Activated T-cell treated with anti-CD3 and anti-CD28 coated beads, Interleukin-2, amount 50 U/mL, for 48 hours (primary cell): ENCODE data around the gene RHBDL1.

Source experiments
- DNase-seq, 2 experiments: peaks; one replicate each; pipeline ENCODE4 v3.0.0-alpha.2; 2020

RHBDL1 gene

DNA sequence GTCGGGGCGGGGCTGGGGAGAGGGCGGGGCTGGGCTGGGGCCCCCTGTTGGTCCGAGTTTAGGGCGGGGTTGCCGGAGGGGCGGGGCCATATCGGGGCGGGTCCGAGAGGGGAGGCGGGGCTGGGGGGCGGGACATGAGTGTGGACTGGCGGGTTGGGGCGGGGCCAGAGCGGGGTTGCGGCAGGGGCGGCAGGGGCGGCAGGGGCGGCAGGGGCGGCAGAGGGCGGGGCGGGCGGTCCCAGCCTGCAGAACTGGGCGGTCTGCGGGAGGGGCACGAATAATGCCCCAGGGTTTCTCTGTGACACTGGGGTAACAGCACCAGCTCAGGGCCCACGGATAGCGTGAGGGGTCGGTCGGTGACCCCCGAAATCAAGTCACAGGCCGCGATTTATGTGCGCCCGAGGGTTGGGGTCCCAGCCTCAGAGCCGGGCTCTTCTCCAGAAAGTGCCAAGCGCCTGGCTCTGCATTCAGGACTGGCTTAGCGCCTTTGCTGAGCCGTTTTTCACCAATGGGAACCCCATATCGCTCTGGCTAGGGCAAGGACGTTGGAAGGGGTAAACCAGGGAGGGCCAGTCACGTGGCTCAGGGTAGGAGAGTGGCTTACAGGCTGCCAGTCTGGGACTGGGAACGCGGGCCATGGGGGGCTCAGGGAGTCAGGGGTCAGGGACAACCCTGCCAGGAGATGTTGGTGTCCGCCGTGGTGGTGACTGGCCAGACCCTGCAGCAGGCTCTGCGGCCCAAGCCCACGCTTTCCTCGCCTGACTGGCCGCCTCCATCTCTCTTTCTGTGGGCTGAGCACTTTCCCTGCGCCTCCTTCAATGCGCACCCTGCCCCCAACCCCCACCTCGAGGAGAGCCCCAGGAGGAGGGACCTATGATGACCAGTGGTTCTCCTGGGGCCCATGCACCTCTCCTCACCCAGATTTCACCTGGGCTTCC is 38.1 kb upstream of the RHBDL1 start:
- peak; percentile 91 to 92 for DNase-seq

DNA sequence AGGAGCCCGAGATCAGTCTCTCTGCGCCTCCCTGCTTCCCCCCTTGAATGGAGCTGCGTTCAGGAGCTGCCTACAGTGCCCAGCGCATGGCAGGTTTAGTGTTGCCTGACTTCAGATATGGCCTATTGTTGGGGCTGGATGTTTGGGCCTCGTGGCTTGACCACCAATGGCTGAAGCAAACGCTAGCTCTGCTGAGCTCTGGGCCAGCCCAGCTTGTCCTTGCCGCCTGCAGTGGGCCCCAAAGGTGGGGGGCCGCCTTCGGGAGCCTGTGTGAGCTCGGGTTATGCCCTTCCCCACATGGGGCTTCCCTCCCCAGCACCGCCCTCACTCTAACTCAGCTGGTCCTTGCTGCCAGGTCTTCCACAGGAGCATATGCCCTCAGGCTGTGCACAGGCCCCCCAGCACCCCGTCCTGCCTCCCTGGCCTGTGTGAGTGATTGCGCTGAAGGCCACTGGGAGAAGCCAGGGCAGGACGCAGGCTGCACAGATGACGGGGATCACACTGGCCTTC is 37.4 kb upstream of the RHBDL1 start:
- DNase-seq, result no peak

DNA sequence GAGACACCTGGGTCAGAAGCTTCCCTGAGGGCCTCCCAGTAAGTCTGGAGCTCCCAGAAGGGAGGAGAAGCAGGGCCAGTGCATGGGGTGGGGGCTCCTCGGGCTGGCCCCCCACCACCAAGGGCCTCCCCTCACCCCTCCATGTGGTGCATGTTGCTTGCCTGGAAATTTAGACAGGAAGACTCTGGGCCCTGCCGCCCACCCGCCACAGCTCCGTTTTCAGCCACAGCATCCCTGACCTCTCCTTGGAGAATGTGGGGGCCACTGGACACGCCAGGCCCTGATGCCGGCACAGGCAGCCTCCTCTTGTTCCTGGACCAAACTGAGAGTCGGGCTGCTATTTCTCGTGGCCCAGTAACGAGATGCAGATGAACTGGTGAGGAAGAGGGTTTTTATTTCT is 36.6 kb upstream of the RHBDL1 start:
- no peak for DNase-seq

DNA sequence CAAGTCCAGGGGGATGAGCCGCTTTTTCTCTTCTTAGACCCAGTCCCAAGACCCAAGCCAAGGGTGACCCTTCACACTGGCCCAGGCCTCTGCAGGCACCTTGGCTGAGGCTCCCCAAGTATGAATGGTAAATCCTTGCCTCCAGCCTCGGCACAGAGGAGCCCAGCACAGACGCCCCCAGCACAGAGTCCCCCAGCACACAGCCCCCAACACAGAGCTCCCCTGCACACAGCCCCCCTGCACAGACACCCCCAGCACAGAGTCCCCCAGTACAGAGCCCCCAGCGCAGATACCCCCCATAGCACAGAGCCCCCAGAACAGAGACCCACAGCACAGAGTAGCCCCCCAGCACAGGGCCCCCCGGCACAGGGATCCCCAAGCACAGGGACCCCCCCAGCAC is 34.9 kb upstream of the RHBDL1 start:
- no peak for DNase-seq

DNA sequence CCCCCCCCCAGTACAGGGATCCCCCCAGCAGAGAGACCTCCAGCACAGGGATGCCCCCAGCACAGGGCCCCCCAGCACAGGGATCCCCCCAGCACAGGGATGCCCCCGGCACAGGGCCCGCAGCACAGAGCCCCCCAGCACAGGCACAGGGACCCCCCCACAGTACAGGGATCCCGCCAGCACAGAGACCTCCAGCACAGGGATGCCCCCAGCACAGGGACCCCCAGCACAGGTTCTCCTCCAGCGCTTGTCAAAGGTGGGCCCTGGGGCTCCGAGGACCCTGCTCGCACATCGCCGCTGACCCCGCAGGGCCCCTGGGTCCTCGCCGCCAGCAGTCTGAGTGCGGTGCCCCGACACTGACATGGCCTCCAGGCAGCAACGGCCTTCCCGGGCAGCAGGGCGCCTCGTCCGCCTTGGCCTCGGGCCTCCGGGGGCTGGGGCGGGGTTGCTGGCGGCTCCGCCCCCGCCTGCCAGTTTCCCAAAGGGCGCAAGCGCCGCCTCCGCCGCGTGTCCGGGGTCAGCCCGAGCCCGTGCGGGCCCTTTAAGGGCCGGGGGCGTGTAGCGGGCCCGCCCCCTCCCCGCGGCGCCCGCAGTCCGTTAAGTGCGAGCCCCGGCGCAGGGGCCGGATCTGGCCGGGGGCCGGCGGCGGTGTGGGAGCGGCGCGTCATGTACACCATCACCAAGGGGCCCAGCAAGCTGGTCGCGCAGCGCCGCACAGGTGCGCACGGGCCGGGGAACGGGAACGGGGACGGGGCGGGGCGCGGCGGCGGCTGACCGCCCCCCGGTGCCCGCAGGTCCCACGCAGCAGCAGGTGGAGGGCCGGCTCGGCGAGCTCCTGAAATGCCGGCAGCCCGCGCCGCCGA is 33.9 kb upstream of the RHBDL1 start, which contains the start of gene MCRIP2:
TSS of gene MCRIP2 (plus strand) at position 503 of the 863 bp plus-strand sequence. CDS start at position 667, 164 bp downstream.
- DNase-seq, result peak; percentile 84 to 90

DNA sequence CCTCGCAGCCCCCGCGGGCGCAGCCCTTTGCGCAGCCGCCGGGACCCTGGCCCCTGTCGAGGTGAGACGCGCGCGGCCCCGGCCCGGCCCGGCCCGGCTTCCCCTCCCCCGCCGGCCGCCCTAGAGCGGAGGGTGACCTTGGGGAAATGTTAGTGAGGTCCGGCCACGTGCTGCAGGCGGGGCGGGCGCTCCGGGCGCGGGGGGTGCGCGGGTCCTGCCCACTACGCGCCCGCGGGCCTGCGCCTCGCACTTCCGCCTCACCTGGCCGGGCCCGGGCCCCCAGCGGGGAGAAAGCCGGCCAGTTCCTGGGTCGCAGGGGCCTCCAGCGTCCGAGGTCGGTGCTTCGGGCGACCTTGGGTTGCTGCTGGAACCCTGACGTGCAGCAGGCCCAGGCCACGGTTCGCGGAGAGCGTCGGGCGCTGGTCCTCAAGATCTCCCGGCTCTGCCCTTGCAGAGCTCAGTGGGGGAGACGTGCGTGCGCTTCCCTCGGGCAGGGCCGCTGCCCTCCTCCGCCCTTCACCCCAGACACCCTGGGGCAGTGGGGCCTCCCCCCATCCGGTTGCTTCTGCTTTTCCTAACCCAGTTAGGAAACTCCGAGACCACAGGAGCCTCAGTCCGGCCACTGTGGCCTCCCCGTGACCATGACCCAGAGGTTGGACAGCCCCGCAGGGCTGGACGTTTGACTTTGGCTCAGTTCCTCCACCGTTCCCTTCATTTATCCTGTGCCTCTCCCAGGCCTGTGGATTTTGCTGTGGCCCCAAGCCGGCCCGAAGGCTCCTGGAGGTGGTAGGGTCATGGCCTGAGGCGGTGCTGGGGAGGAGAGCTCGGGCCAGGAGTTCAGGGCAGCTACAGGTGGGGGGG is 33.1 kb upstream of the RHBDL1 start:
- DNase-seq, result peak; percentile 63 to 67

DNA sequence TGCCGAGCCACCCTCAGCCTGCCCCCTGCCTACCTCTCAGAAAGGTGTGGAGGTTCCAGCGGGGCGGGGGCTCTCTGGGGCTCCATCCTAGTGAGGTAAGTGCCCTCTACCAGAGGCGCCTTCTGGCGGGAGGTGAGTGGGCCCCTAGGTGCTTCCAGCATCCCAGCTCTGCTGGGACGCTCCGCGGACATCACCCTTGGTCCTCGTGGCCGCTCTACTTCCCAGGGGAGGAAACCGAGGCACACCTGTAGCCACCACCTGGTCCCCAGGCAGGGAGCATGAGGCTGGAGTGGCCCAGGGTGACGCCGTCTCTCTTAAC is 32.5 kb upstream of the RHBDL1 start:
- no peak for DNase-seq

DNA sequence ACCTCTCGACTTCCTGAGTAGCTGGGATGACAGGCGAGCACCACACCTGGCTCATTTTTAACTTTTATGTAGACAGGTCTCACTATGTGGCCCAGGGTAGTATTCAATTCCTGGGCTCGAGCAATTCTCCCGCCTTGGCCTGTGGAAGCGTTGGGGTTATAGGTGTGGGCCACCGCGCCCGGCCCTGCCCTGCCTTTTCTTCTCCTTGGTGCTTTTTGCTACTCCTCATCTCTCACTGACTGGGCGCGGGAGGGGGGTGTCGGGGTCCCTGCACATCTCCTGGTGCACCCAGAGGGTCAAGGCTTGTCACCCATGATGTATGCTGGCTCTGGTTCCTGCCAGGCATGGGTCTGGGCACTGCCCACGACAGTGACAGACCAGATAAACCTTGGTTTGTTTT is 30.9 kb upstream of the RHBDL1 start:
- no peak for DNase-seq

DNA sequence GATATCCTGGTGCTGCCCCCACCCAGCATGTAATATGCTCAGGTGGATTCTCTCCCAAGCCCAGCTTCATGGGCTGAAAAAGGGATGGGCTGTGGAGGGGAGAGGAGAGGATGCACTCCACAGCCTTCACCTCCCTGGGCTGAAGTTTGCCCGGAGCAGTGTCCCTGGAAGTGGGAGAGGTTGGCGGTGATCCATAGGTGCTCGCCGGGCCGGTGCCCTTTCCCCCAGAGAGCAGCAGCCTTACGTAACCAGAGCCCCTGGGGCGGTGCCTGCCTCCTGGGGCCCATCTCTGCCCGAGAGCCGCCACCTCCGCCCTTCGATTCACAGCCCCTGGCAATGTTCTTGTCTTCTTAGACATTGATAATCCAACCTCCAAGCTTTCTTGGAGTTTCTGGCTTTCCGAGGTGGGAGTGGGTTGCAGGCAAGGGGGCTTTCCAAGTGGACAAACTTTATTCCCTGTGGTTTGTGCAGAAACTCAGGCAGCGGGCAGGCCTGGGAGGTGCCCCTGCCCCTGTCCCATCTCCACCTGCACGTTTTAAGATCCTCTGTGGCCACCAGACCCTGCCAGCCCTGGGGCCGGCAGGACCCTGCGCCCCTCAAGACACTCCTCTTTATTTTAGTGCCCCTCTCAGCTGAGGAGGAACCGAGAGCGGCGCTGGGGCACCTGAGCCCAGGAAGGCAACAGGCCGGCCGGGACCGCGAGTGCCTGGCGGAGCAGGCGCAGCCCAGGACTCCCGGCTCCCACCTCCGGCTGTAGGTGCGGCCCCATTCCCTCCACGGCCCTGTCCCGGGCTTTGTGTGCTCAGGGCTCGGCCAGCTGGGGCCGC is 29.4 kb upstream of the RHBDL1 start:
- DNase-seq, result no peak

DNA sequence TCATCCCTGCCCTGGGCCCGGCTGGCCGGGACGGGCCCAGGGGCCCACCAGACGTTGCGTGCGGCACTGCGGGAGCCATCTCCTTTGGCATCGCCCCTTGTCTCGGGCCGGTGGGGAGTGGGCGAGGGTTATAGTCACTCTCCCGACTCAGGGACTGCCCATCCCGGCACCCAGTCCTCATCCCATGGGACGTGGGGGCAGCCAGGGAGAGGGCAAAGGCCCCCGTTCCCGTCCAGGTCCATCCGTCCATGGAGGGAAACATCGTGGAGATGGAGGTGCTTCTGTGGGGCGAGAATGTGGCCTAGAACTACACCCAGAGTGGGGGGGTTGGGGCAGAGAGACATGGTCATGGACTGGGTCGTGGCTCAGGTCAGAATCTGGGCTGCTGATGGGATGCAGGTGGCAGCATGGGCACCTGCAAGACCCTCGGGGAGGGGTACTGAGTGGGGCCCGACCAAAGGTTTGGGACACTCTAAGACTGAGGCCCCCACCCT is 28.7 kb upstream of the RHBDL1 start:
- no peak for DNase-seq

DNA sequence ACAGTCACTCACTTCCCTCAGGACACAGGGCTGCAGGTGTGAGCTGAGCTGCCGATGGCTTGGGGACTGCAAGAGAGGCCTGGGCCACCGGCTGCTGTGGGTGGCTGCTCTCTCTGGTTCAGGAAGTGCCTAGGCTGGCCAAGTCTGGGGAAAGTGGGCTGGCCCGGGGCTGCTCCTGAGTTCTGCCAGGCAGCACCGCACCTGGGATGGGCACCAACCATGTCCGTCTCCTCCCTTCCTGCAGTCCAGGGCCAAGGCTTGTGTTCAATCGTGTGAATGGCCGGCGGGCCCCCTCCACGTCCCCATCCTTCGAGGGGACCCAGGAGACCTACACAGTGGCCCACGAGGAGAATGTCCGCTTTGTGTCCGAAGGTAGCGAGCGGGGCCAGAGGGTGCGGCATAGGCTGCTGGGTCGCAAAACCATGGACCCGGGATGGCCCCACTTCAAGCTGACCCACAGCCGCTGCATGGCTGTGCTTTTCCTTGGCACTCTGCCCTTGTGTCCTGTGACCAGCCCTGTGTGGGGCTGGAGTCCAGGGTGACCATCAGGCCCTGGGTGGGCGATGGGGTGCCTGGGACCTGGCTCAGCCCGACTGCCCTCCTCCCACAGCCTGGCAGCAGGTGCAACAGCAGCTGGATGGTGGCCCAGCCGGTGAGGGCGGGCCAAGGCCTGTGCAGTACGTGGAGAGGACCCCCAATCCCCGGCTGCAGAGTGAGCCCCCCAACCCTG is 28.1 kb upstream of the RHBDL1 start:
- DNase-seq, result no peak

DNA sequence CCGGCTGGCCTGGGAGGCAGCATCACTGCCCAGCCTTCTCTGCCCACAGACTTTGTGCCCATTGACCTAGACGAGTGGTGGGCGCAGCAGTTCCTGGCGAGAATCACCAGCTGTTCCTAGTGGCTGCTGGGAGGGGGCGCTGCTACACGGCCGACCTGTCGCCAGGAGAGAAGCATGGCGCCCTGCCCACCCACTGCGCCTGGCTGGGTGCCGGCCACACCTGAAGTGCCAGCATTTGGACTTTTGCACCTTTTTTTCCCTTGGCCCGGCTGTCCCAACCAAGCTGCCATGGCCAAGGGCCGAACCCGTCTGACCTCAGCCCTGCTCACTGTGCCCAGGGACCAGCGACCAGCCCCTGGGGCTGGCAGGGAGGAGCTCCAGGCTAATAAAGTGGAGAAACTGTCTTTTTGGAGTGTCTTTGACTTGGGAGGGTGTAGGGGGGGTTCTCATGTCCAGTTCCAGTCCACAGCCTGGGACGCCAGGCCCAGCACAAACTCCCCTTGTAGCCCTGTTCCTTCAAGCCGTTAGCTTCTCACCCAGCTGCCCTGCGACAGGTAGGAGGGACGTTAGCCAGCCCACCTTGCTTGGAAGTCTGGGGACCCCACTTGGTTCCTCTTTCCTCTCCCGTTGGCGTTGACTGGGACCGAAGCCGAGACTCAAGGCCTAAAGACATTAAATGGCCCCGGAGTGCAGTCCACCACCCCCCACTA is 27.2 kb upstream of the RHBDL1 start:
- peak; percentile 67 to 74 for DNase-seq

DNA sequence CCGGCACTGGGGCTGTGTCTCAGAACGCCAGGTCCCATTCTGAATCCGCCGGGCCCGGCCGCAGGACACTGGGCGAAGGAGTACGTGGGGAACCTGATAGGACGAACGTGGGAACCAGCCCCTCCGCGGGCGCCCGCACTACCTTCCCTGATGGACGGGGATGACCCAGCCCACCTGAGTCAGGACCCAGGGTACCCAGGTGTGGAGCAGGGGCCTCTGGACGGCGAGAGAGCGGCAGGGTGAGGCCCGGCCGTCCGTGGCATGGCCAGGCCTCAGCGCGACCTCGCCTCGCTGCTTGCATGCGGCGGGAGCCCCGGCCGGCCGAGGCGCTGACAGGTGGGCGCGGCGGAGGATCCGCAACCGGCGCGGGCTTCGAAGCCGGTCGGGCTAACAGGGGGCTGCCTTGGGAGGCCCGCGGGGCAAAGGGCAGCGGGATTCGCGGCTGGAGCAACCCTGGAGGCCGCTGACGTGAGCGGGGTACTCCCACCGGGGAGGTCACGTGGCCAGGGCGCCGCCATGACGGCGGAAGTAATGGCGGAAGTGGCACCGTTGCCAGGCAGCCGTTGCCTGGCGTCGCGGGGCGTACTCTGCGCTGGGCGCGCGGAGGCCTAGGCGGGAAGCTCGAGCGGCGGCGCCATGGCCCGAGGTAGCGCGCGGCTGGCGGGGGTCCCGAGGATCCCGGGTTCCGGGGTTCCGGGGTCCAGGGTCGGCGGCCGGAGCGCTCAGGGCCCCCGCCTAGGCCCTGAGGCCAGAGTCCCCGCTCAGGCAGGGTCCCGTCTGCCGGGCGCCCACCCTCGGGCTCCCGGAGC is 26.5 kb upstream of the RHBDL1 start, which contains the start of gene WDR90:
TSS of gene WDR90 (plus strand) at position 585 of the 809 bp plus-strand sequence. CDS start at position 637, 52 bp downstream.
- DNase-seq, result peak; percentile 94 to 96

DNA sequence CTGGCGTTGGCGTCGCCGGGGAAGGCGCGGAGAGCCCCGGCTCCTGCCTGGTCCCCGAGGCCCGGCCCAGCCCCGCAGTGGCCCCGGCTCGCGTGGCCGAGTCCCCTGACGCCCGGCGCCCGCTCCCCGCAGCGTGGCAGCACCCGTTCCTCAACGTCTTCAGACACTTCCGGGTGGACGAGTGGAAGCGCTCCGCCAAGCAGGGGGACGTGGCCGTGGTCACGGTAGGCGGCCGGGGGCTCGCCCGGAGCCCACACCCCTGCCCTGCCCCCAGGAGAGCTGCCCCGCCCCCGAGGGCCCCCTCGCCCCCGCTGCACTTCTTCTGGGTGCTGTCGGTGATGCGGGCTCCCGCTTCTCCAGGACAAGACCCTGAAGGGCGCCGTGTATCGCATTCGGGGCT is 25.8 kb upstream of the RHBDL1 start:
- DNase-seq, result peak; percentile 53 to 60

DNA sequence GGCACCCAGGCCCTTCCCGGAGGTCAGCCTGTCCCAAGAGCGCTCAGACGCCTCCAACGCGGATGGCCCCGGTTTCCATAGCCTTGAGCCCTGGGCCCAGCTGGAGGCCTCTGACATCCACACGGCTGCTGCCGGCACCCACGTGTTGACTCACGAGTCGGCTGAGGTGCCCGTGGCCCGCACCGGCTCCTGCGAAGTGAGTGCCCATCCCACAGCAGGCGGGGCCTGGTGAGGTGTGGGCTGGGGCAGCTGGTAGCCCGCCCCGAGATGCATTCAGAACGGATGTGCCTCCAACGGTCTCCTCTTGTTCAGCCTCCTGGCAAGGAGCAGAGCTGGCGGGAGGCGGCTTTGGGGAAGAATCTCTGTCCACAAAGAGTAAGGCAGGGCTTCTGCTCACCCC is 23.6 kb upstream of the RHBDL1 start:
- no peak for DNase-seq

DNA sequence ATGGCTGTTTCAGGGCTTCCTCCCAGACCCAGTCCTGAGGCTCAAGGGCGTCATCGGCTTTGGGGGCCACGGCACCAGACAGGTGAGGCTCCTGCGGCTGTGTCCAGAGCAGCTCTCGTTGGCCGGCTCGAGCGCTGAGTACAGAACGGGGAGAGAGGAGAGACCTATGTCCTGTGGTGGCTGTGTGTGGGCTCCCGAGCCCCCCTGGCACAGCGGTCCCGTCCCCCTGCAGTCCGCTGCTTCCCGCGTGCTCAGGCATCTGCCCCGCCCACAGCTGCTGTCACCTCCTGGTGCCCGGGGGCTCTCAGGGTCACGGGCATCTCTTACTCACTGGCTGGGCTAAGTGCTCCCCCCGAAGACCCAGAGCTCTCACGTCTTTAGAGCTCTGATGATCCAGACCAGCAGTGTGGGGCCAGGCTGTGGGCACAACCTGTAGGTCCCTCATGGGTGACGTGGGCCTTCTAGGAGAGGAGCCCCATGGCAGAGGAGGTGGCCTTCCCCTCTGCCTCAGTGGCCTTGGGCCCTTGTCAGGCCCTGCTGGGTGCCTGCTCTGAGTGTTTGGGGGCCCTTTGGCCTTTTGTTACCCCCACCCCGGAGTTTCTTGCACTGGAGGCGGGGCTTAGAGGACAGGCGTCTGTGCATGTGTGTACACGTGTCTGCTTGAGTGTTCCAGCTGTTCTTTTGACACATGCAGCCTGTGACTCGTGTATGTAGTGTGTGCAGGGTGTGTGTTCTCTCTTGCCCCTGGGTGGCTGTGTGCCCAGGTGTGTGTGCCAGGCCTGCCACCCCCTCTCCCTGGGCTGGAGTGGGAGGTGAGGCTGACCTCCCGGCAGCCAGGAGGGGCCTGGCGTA is 22.8 kb upstream of the RHBDL1 start:
- DNase-seq, result no peak

DNA sequence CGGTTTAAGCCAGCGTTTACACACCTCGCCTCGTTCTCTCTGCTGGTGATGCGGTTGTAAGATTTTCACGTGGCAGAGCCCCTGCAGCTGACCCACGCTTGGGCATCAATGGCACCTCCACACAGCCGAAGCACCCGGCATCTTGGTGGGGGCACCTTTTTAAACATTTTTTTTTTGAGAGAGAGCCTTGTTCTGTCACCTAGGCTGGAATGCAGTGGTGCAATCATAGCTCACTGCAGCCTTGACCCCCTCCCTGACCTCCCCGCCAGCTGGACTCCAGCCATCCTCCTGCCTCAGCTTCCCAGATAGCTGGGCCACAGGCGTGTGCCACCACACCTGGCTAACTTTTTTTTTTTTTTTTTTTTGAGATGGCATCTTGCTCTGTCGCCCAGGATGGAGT is 21.4 kb upstream of the RHBDL1 start:
- no peak for DNase-seq

DNA sequence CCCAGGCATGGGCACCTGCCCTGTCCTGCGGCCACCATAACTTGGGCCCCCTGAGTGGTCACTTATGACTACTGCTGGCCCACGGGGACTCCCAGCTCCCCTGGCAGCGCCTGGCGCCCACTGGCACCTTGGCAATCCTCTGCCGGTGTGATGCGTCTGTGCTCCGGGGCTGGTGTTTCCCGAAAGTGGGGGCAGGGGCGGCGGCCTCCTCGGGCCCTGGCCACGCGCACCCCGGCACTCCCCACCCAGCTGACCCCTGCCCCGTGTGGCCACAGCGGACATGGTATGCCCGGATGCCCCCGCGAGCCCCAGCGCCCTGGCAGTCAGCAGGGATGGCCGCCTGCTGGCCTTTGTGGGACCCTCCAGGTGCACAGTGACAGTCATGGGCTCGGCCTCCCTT is 18.0 kb upstream of the RHBDL1 start:
- DNase-seq, result no peak
